ENCODE data around the gene GPR139.

DNA sequence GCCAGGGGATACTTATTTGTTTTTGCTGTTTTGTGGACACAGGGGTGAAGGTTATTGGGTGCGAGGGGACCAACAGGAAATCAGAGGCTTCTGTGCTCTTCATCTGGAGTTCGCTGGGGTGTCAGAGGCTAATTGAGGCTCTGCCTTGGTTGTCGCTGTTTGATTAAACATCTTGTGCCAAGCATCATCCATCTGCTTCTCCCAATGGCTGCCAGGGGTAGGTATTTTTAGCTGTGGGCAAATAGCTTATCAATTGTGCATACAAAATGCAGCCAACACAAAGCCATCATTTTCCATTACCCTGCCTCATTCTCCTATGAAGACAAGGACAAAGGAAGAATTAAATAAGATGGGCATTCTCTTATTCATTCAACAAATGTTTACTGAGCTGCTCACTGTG, 27.8 kb downstream of the GPR139 start:
- TF ChIP-seq, protein P1, sequence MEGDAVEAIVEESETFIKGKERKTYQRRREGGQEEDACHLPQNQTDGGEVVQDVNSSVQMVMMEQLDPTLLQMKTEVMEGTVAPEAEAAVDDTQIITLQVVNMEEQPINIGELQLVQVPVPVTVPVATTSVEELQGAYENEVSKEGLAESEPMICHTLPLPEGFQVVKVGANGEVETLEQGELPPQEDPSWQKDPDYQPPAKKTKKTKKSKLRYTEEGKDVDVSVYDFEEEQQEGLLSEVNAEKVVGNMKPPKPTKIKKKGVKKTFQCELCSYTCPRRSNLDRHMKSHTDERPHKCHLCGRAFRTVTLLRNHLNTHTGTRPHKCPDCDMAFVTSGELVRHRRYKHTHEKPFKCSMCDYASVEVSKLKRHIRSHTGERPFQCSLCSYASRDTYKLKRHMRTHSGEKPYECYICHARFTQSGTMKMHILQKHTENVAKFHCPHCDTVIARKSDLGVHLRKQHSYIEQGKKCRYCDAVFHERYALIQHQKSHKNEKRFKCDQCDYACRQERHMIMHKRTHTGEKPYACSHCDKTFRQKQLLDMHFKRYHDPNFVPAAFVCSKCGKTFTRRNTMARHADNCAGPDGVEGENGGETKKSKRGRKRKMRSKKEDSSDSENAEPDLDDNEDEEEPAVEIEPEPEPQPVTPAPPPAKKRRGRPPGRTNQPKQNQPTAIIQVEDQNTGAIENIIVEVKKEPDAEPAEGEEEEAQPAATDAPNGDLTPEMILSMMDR (IDR thresholded peaks at IDR 0.05) = no peak
- no peak for TF ChIP-seq POLR2A (IDR thresholded peaks at IDR 0.05)
